GM18951 (cell line): Measurements from ENCODE around the gene GNA15.
A peak's percentile ranks its signal among the peaks of the same experiment; 100 is the strongest.
"Not testable (repeated sequence)": the region's sequence is repeated elsewhere in the genome, so short reads cannot be mapped to it uniquely, and the experiment has no call there.

Source experiments
- POLR2A ChIP-seq: IDR thresholded peaks from 4 replicates; pipeline ENCODE4 v1.6.1; 2011; ENCODE audit warnings: mild to moderate bottlenecking; ENCODE audit not compliant: insufficient read length, insufficient read depth; ENCODE audit errors: extremely low read depth
- in situ Hi-C: fragments of 300-500 bp; cut with MboI; formaldehyde crosslinking; loops from one replicate; pipeline ENCODE4 v1.12.0; 2022; ENCODE audit warnings: low sequenced_read_pairs, mixed read lengths, inconsistent platforms; ENCODE audit not compliant: unreplicated experiment

The GNA15 gene

GRCh38 chr19:3167533-3168272, 31.9 kb downstream of the GNA15 start:
- in situ Hi-C loops, result no loop called here
- no peak for TF ChIP-seq POLR2A

GRCh38 chr19:3171894-3172672, 36.2 kb downstream of the GNA15 start:
- in situ Hi-C loops, result no loop called here
- no peak for TF ChIP-seq POLR2A

- in situ Hi-C loops, result not testable (repeated sequence)
Observed at GRCh38 chr19:3172673-3173000, 36.8 kb downstream of the GNA15 start.

GRCh38 chr19:3175781-3176714, 40.2 kb downstream of the GNA15 start:
- in situ Hi-C loops, result no loop called here

GRCh38 chr19:3176715-3177501, 41.1 kb downstream of the GNA15 start:
- in situ Hi-C loops, result no loop called here
- no peak for TF ChIP-seq POLR2A

More at GRCh38 chr19:3175781-3176714, 40.2 kb downstream of the GNA15 start:
- no peak for TF ChIP-seq POLR2A

GRCh38 chr19:3178377-3178972, 42.6 kb downstream of the GNA15 start, which contains the start of gene S1PR4:
TSS of gene S1PR4 (plus strand) at chr19:3178769. CDS start at chr19:3178793, 24 bp downstream.
- in situ Hi-C loops, result no loop called here
- peak; percentile 87 for TF ChIP-seq POLR2A

GRCh38 chr19:3178973-3179738, 43.3 kb downstream of the GNA15 start:
- no peak for TF ChIP-seq POLR2A
- in situ Hi-C loops, result no loop called here

- no peak for TF ChIP-seq POLR2A
- in situ Hi-C loops, result no loop called here
Observed at GRCh38 chr19:3179739-3180293, 44.0 kb downstream of the GNA15 start.

- in situ Hi-C loops, result no loop called here
- TF ChIP-seq POLR2A, result no peak
Observed at GRCh38 chr19:3183721-3184641, 48.1 kb downstream of the GNA15 start.

GRCh38 chr19:3184847-3185460, 49.1 kb downstream of the GNA15 start:
- in situ Hi-C loops, result no loop called here
- TF ChIP-seq POLR2A, result no peak
